GM19035 (cell line): Measurements from ENCODE around the gene ECSCR.
"Not testable (repeated sequence)": the region's sequence is repeated elsewhere in the genome, so short reads cannot be mapped to it uniquely, and the experiment has no call there.

ENCODE experiments used
- ATAC-seq: cut with Tn5 transposase; IDR thresholded peaks from one replicate; pipeline ENCODE4 v1.9.1; 2021; ENCODE audit not compliant: unreplicated experiment

The ECSCR gene, protein sequence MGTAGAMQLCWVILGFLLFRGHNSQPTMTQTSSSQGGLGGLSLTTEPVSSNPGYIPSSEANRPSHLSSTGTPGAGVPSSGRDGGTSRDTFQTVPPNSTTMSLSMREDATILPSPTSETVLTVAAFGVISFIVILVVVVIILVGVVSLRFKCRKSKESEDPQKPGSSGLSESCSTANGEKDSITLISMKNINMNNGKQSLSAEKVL

DNA sequence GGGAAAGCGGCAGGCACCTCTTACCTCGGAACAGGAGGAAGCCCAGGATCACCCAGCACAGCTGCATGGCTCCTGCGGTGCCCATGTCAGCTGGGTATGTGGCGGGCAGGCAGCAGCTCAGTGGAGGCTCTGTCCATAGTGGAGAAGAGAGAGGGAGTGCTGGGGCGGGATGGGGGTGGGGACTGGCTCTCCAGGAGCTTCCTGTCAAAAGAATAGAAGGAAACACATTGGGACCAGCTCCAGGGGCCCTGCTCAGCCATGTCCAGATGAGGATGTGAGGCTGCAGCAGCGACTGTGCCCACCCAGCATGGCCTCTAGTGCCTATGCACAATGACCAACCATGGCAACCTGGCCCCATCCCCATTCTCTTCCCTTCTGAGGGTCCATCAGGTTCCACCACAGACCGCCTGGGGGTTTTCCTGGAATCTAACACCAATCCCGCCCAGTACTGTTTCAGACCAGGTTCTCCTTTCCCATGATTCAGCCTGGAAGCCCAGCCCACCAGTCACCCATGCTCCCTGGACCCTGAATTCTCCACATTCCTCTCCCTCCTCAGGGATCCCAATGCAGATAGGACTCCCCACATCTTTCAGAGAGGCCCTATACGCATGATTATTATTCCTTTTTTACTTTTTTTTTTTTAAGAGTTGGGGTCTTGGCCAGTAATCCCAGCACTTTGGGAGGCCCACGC, at the start of gene ECSCR:
Gene ECSCR, minus strand, starts transcription at position 158 of the 691 bp plus-strand sequence. Its CDS starts 73 bp downstream, at position 85.
- no peak for ATAC-seq

DNA sequence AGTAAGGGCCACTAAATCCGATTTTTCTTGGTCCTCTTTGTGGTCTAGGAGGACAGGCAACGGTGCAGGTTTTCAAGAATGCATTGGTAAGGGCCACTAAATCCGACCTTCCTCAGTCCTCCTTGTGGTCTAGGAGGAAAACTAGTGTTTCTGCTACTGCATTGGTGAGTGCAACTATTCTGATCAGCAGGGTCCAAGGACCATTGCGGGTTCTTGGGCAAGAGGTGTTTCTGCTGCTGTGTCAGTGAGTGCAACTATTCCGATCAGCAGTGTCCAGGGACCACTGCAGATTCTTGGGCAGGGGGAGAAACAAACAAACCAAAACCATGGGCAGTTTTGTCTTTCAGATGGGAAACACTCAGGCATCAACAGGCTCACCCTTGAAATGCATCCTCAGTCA, 42.2 kb upstream of the ECSCR start:
- ATAC-seq, result not testable (repeated sequence)

DNA sequence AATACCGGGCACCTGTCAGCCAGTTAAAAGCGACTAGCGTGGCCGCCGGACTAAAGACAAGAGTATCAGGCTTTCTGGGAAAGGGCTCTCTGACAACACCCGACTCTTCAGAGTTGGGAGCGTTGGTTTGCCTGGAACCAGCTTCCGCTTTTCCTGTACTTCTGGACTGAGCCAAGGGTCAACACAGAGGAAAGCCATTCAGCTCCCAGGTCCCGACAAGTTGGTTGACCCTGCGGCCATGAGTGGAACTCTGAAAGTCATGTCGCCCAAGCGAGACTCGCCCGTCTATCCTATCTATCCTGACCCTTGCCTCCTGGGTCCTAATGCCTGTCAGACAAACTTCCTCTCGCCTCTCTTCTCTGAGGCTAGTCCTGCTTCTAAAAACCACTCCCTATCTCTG, 41.3 kb upstream of the ECSCR start:
- ATAC-seq, result not testable (repeated sequence)

DNA sequence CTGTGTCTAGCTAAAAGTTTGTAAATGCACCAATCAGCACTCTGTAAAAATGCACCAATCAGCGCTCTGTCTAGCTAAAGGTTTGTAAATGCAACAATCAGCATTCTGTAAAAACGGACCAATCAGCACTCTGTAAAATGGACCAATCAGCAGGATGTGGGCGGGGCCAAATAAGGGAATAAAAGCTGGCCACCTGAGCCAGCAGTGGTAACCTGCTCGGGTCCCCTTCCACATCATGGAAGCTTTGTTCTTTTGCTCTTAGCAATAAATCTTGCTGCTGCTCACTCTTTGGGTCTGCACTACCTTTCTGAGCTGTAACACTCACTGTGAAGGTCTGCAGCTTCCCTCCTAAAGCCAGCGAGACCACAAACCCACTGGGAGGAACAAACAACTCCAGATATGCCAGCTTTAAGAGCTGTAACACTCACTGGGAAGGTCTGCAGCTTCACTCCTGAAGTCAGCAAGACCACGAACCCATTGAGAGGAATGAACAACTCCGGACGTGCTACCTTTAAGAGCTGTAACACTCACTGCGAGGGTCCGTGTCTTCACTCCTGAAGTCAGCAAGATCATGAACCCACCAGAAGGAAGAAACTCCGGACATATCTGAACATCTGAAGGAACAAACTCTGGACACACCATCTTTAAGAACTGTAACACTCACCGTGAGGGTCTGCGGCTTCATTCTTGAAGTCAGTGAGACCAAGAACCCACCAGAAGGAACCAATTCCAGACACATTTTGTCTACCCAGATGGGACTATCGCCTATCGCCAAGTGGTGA, 40.7 kb upstream of the ECSCR start:
- not testable (repeated sequence) for ATAC-seq

DNA sequence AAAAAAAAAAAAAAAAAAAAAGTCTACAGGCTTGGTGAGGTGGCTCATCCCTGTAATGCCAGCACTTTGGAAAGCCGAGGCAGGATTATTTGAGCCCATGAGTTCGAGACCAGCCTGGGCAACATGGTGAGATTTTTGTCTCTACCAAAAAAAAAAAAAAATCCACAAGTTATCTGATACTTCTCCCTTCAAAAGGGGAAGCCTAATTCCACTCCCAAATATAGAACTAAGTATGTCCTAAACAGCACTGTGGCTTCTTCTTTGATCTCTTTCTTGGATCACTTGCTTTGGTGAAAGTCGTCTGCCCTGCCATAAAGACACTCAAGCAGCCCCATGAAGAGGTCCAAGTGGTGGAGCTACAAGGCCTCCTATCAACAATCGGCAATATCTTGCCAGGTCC, 38.8 kb upstream of the ECSCR start:
- no peak for ATAC-seq

DNA sequence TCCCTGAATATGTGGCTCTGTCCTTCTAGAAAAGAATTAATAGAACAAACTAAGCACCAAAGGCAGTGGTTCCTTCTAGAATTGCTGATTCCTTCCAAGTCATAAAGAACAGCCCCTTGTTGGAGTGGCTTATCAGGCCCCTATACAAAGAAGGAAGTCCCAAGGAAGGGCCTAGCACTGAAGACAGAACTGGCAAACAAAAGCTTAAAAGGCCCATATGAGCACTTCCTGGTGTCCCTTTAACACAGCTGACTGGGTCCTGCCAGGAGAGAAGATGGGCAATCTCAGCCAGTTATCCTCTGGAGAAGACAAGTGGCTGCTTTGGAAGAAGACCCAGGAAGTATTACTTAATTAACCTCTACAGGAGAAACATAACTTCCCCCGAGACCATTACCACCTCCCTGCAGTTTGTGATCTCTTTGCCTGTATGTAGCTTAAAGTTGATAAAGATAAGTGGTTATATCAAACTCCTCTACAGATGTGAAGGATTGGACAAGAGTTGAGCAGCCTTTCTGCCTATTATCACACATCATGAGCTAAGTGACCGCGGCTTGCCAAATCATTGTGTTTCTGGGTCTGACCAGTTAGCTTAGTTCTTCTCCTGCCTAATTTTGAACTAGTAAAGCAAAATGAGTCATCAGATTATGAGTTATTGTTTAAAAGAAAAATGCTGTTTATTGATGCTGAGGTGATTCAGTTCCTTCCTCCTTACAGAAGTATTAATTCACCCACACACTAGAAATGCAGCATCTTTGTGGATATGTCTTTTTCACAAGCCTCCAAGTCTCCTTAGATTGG, 33.3 kb upstream of the ECSCR start:
- ATAC-seq, result no peak

DNA sequence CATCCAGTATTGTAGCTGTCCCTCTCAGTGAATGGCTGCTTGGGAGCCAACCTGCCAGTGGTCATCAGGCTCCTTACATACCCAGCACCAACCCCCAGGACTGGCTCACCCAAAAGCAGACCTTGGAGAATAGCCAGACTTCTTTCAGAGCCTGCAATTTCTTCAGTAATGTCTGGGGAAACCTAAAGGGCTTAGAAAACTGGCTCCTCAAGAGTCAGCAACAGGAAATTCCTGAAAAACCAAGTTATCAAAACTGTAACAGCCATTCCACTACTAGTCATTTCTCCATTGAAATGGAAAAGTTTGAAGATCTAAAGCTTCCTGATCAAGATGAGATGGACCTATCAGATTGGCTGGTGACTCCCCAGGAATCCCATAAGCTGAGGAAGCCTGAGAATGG, 32.3 kb upstream of the ECSCR start:
- ATAC-seq, result no peak

DNA sequence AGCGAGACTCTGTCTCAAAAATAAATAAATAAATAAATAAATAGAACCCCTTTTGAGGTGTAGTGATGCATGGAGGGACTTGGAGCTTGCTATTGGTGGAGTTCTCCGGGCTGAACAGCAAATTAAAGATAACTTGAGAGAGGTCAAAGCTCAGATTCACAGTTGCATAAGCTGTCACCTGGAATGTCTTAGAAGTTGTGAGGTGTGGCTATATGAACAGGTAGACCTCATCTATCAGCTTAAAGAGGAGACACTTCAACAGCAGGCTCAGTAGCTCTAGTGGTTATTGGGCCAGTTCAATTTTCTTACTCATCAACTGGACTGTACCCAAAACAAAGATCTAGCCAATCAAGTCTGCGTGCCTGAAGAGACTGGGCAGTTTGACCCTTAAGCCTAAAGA, 31.7 kb upstream of the ECSCR start:
- no peak for ATAC-seq

DNA sequence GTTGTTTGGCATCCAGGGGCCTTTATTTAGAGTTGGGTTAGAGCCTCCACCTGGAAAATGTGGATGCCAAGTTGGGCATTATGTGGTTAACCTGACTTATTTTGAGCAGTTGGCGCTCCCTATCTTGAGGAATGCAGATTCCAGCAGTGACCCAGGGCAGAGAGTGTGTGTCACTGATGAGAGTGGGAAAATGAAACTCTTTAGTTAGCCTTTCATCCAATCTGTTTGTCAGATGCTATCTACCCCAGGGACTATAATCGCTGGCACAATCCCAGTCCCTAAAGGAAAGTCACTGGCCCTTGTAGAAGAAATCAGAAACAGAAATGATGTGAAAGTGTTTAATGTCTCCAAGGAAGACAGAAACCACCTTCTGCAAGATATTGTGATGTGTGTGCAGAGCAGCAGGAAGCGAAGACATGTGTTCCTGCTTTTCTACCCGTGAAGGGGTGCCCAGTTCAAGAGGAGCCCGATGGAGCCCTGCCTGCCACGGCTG, 30.2 kb upstream of the ECSCR start:
- no peak for ATAC-seq

DNA sequence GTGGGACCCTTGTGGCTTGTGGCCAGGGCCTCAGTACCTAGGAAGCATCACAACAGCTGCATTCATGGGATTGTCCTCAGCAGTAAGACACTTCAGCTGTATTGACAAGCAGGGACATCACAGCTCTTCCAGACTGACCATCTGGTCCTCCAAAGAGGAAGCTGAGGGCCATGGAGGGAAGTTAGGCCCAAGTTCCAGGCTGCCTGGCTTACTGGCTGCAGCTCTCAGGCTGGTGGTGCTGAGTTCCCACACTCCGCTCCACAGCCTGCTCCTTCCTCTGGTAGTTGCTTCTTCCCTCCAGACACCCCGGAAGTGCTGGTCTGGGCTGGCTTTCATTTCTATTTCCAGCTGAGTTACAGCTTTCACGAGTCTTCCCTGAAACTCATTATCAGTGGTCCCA, 25.7 kb upstream of the ECSCR start:
- ATAC-seq, result no peak

DNA sequence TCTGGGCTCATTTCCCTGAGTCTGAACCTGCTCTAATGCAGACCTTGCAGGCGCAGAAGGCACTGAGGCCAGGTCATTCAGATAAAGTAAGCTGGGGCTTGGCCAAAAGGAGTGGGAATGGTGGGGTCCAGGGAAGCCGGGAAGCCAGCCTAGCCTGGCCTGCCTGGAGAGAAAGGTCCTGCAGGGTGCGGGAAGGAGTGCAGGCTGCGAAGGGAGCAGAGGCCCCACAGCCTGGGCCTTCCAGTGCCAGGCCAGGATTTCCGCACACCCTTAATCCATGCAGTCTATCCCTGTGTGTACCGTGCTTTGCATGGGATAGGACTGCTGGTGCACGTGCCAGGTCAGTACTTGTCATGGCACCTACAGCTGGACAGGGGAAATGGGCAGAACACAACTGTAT, 23.7 kb upstream of the ECSCR start:
- no peak for ATAC-seq

DNA sequence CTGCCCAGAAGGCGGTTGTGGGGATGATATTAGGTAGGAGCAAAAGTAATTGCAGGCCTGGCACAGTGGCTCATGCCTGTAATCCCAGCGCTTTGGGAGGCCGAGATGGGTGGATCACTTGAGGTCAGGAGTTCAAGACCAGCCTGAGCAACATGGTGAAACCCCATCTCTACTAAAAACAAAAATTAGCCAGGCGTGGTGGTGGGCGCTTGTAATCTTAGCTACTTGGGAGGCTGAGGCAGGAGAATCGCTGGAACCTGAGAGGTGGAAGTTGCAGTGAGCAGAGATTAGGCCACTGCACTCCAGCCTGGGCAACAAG, 20.3 kb upstream of the ECSCR start:
- not testable (repeated sequence) for ATAC-seq

DNA sequence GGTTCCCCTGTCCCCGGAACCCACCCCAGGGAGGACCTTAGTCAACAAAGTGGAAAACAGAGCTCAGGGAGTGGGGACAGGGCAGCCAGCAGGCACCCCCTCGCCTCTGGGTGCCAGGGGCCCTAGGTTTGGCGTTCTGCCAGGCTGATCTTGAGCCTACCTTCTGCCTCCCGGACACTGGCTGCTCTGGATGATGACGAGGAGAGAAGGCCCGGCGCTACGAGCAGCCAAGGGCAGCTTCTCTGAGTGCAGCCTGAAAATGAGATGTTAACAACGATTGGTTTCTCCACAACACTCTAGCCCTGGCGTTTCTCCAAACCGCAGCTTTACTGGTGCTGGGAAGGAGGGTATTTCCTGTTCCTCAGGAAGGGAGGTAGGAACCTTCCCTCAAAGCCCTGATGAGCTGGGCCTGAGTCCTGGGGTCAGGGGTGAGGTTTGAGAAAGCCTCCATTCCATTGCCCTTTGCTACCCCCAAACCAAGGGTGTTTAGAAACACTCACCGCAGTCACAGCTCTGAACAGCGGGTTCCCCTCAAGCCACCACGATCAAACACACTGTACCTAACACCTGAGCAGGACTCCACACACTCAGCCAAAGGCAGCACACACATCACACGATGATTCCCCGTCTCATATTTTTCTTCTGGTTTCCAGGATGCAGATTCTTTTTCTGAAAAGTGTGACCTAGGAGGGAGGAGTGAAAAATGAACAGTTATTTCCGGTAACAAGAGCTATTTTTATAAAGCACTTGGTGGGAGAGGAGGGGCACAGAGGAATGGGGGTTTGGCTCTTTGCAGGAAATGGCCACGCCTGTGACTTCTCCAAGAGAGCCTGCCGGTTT, 19.7 kb upstream of the ECSCR start, which contains the start of gene STING1:
Gene STING1, minus strand, starts transcription at position 709 of the 840 bp plus-strand sequence. CDS start 1,054 bp downstream, outside the sequence.
- no peak for ATAC-seq

DNA sequence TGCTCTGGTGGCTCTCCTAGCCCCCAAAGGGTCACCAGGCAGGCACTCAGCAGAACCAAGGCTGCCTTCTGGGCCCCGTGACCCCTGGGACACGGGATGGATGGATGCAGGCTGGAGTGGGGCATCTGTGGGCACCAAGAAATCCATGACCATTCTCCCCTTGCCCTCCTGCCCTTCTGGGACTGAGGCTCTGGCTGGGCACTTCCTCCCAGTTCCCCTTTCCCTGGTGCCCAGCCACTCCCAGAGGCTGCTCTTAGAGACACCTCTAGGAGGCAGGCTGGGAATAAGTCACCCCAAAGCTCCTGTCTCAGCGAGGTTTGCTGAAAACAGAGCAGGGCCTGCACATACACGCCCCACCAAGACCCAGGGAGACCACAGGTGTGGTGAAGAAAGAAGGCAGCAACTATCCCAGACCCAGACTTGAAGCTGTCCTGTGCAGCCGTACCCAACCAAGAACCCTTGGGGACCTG, 19.1 kb upstream of the ECSCR start:
- no peak for ATAC-seq

DNA sequence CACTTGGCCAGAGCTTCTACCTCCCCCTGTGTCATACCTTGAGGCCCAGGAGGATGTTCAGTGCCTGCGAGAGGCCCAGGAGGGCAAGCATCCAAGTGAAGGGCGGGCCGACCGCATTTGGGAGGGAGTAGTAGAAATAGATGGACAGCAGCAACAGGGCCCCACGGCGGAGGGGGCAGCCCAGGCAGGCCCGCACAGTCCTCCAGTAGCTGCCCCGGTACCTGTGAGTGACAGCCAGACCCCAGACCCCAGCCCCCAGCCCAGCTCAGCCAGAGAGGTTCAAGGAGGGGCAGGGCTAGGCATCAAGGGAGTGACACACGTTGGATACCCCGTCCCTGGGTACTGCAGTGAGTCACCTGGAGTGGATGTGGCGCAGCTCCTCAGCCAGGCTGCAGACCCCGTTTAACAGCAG, 18.6 kb upstream of the ECSCR start:
- ATAC-seq, result no peak

DNA sequence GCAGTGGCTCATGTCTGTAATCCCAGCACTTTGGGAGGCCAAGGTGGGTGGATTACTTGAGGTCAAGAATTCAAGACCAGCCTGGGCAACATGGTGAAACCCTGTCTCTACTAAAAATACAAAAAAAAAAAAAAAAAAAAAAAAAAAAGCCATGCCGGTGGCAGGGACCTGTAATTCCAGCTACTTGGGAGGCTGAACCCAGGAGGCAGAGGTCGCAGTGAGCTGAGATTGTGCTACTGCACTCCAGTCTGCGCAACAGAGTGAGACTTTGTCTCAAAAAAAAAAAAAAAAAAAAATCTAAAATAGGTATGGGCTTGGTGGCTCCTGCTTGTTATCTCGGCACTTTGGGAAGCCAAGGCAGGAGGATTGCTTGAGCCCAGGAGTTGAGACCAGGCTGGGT, 17.2 kb upstream of the ECSCR start:
- ATAC-seq, result not testable (repeated sequence)

DNA sequence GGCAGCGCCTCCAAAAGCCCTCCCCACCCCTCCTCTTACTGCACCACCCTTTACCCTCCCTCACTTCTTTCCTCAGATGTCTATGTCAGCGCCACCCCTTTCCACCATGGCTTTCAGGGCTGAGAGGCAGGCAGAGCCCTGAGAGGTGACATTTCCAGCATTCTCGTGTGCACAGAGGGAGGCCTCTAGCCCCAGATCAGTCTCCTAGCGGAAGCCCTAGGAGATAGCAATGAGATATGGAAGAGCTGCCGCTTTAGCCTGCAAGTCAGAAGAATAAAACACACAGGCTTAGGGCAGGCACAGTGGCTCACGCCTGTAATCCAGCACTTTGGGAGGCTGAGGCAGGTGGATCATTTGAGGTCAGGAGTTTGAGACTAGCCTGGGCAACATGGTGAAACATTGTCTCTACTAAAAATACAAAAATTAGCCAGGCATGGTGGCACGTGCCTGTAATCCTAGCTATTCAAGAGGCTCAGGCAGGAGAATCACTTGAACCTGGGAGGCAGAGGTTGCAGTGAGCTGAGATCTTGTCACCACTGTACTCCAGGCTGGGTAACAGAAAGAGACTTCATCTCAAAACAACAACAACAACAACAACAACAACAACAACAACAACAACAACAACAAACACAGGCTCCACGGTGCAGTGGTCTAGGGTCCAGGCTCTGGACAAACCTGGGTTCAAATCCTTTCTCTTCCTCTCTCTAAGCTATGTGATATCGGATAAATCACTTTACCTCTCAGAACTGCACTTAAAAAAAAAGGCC, 16.3 kb upstream of the ECSCR start:
- not testable (repeated sequence) for ATAC-seq

DNA sequence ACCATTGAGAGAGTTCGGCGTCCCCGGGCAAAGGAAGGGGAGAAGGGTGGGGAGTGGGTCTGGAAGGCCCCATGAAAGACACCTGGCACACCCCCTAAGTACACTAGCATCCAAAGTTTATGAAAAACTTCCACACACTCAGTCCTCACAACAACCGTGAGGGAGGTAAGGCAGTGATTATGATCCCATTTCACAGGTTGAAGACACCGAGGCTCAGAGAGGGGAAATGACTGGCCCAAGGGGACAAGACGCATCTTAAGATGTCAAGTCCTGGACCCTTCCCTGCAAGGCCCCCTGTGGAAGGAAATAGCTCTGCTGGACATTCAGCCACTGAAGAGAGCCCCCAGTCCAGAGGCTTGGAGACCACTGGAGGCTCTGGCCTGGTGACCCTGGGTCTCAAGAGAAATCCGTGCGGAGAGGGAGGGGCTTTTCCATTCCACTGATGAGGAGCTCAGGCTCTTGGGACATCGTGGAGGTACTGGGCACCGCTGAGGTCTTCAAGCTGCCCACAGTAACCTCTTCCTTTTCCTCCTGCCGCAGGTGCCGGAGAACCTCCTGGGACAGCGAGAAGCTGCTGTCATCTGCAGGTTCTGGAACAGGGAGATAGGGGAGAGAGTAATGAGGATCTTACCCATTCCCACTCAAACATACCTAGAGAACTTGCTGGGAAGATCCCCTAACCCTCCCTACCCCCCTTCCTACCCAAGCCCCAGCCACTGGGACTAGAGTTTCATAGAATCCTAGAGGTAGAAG, 13.5 kb upstream of the ECSCR start:
- ATAC-seq, result no peak
